SU-DHL-6 (cell line): ENCODE measurements around the gene CEP70.

Experiments
- CTCF ChIP-seq: fragments of 200-600 bp; sonication (generic); IDR thresholded peaks from one replicate; pipeline ENCODE4 v1.5.1; 2017; ENCODE audit warnings: antibody characterized with exemption, mild to moderate bottlenecking, low read length, moderate library complexity; ENCODE audit not compliant: insufficient read depth, poor library complexity, severe bottlenecking
- EZH2phosphoT487 ChIP-seq: fragments of 200-600 bp; sonication (generic), shearing (Covaris generic); conservative IDR thresholded peaks from 2 replicates; pipeline ENCODE4 v1.6.1; 2018; ENCODE audit warnings: mild to moderate bottlenecking, antibody characterized with exemption, low read length, moderate library complexity, mixed read lengths

DNA sequence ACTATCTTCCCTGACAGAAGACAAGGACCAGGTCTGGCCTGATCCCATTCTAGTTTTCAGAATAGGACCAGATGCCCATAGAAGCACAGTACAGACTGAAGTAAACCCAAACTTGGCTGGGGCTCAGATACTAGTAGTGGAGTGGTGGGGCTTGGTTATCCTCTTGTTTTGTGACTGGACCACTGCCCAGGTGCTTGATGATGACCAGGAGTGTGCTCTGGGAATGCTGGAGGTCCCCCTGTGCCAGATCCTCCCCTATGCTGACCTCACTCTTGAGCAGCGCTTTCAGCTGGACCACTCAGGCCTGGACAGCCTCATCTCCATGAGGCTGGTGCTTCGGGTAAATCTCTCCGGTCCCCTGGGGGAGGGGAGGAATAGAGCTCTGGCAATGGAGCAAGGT, 123.4 kb downstream of the CEP70 start:
- TF ChIP-seq CTCF (no peak), EZH2phosphoT487 (no peak)
